HG02610 (cell line): Measurements from ENCODE around the gene TOMM34.

ENCODE experiments used
- ATAC-seq: cut with Tn5 transposase; IDR thresholded peaks from one replicate; pipeline ENCODE4 v1.9.1; 2021; ENCODE audit warnings: mild to moderate bottlenecking, moderate library complexity; ENCODE audit not compliant: unreplicated experiment

Gene TOMM34

DNA sequence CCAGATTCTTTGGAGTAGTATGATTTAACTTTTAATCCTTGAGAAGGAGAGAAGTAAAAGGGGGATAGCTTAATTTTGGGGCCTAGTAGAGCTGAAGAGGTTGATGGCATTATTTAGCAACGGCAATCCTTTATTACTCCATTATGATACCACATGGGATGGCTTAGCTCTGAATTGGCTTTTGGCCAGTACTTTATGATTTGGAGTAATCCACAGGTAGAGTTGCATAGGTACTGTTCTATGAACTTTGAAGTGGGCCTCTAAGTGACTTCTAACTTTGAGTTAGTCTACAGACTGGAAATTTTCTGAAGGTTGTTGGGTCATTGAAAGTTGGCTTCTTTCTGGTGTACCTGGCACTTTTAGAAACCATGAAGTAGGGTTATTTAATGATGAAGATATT lies 63.1 kb downstream of the TOMM34 start:
- ATAC-seq: no peak

DNA sequence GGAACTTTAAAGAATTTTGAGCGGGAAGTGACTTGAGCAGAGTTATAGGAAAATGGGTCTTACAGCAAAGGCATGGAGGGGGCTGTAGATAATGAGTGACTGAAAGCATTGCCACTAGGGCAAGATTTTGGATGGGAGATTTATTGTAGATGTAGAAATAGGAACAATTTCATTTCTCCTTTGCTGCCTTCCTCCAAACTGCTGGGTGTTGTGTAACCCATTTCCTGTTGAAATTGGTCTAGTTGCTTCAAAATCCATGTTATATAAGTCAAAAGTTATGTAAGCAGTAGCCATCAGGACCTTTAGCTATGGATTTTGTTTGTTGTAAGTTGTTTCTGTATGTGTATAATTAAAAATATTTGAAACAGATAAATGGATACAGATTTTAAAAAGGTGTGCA lies 63.6 kb downstream of the TOMM34 start:
- no peak for ATAC-seq

DNA sequence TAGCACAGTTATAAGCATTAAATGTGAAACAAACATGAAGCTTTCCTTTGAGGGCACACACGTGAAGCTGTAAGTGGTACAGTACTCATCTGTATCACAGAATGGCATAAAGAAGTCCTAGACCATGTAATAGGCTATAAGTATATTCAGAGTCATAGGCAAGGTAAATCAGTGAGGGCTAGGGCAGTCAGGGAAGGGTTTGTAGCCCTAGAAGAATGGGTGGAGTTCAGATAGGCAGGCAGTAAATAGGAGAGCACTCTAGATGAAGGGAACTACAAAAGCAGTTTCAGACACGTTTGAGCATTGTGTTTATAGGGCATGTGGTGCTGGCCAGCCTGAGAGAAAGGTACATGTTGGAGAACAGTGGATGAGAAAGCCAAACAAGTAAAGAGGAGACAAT lies 65.2 kb downstream of the TOMM34 start:
- ATAC-seq: no peak
